Adrenal gland (tissue), 12 donors: ENCODE results near the gene MYNN. TPM values are rescaled to one million over a fixed set of nuclear protein-coding genes. Genes with fewer than 3 reads are reported as not detected.

Experiments
- DNase-seq, 7 donors: peaks; one replicate each; pipeline ENCODE4 v3.0.0-alpha.2; 2019 to 2020
- H3K27ac ChIP-seq, 5 donors: fragments of 200-600 bp; sonication (generic) in 4 of 5; 1 replicate in 3 of 5; 2 replicates in 2 of 5; pipeline versions ENCODE4 v1.5.1 to v1.8.0; 2016 to 2020; ENCODE audit warnings: mild to moderate bottlenecking in 1 of 5
- H3K27me3 ChIP-seq: fragments of 200-600 bp; 2 replicates; pipeline ENCODE4 v1.8.0; 2021
- H3K36me3 ChIP-seq, 2 donors: fragments of 200-600 bp; replicated peaks in 1 of 2; 1 replicate in 1 of 2; 2 replicates in 1 of 2; pipeline versions ENCODE4 v1.5.1 to v1.8.0; 2018 to 2022
- H3K4me1 ChIP-seq, 2 donors: fragments of 200-600 bp; replicated peaks in 1 of 2; 1 replicate in 1 of 2; 2 replicates in 1 of 2; pipeline versions ENCODE4 v1.5.1 to v1.8.0; 2018 to 2021
- H3K4me3 ChIP-seq, 4 donors: fragments of 200-600 bp; sonication (generic) in 3 of 4; one replicate each; pipeline ENCODE4 v1.5.1; 2016 to 2018
- H3K9me3 ChIP-seq, 3 donors: fragments of 200-600 bp; sonication (generic) in 1 of 3; replicated peaks in 1 of 3; 1 replicate in 2 of 3; 2 replicates in 1 of 3; pipeline versions ENCODE4 v1.5.1 to v1.8.0; 2016 to 2021
- CTCF ChIP-seq, 6 experiments: fragments of 450-650 bp in 4 of 6; fragments of 200-600 bp in 2 of 6; sonication (generic) in 1 of 6; IDR thresholded peaks; 1 replicate in 5 of 6; 2 replicates in 1 of 6; pipeline versions ENCODE4 v1.5.1 to v1.8.0; 2016 to 2021; ENCODE audit warnings: antibody characterized with exemption in 6 of 6, mild to moderate bottlenecking in 2 of 6, moderate library complexity in 1 of 6
- POLR2A ChIP-seq, 2 donors: fragments of 450-650 bp; IDR thresholded peaks; one replicate each; pipeline ENCODE4 v1.6.1; 2017; ENCODE audit warnings: antibody characterized with exemption in 2 of 2, mild to moderate bottlenecking in 2 of 2, moderate library complexity in 1 of 2
- WGBS, 4 donors: extraction: QIAGEN DNeasy Blood & Tissue Kit in 2 of 4; methylation state at CpG; one replicate each; pipeline versions ENCODE4 v1.1.5 to v1.1.7; 2013 to 2017; 5-methylcytosine and 5-hydroxymethylcytosine counted together
- intact Hi-C, 2 donors: fragments of 100-400 bp; cut with DNase I; formaldehyde crosslinking; loops; one replicate each; pipeline versions ENCODE4 v1.14.1 to v1.15.0; 2022 to 2023
- polyA plus RNA-seq, 3 donors: library from polyadenylated mRNA; stranded (reverse); fragments of 200-250 nt in 2 of 3; fragments of 350-450 nt in 1 of 3; fragmentation: Illumina TruSeq in 1 of 3; extraction: RNeasy Lipid Tissue Mini Kit (QIAGEN cat#74804) in 1 of 3; gene quantifications; one replicate each; pipeline ENCODE4 v1.2.3, GENCODE V29; 2013 to 2014
- total RNA-seq, 9 donors: library from RNA; depleted of rRNA in 4 of 9; stranded (reverse); fragments of >200 nt in 4 of 9; fragments of 120-200 nt in 1 of 9; fragmentation: NEBNext Ultra II Directional in 1 of 9; extraction: Animal tissue kit (Norgen Biotek cat#: 25700) in 1 of 9; gene quantifications; one replicate each; pipeline versions ENCODE4 v1.1.0 to v1.2.4, GENCODE V29; 2013 to 2023
- donor health status: healthy with polysubstance abuse.
- donor health status: Bipolar disorder and iron deficiency.
- donor health status: DM: yes; HTN: yes; CAD: no.
- donor health status: DM: no; HTN: no; CAD: no.
- donor health status: DM: no; HTN: no; CAD: no.
- donor health status: DM: yes; HTN: yes; CAD: no.

Gene MYNN
- total and polyA plus RNA-seq, 12 donors, result 6.1 to 20.5 (median 11.0) TPM

GRCh38 chr3:169809230-169809795 is 36.1 kb downstream of the MYNN start:
- H3K4me1 ChIP-seq, result peaks cover 3 to 9% of the 10 kb centered on the region in 2 donors
- H3K4me3 ChIP-seq, result no peak overlapping the region
- no peak for TF ChIP-seq CTCF (IDR thresholded peaks at IDR 0.05)
- no peak for TF ChIP-seq POLR2A (IDR thresholded peaks at IDR 0.05)
- H3K9me3 ChIP-seq, result no peaks in the 10 kb centered on the region
- H3K27ac ChIP-seq, result no peak overlapping the region
- no peaks in the 10 kb centered on the region for H3K27me3 ChIP-seq
- WGBS, 4 donors, result 23 to 39% (median 36%) methylated on average over 2 of the region's 2 CpGs
- H3K36me3 ChIP-seq, result no peaks in the 10 kb centered on the region
- DNase-seq, result no peak
- intact Hi-C loops, result no loop called here

- WGBS, 4 donors, result 2 to 8% (median 4%) methylated on average over 10 to 29 of the region's 29 CpGs
- H3K4me1 ChIP-seq, result peaks cover 3 to 9% of the 10 kb centered on the region in 2 donors
- DNase-seq, result peak in 3 of 7 donors; percentile 6 to 27 (median 22)
- H3K27ac ChIP-seq, result peak overlapping the region in 3 of 5 donors; percentile 19 to 66 (median 46)
- H3K9me3 ChIP-seq, result peaks cover 0 to 5% (median 0%) of the 10 kb centered on the region in 3 donors
- no peaks in the 10 kb centered on the region for H3K27me3 ChIP-seq
- no peaks in the 10 kb centered on the region for H3K36me3 ChIP-seq
- intact Hi-C loops, result no loop called here
- TF ChIP-seq POLR2A (IDR thresholded peaks at IDR 0.05) (no peak), CTCF (IDR thresholded peaks at IDR 0.05) (no peak)
- H3K4me3 ChIP-seq, result peak overlapping the region in 2 of 4 donors; percentile 41 to 59
Observed at GRCh38 chr3:169811631-169812331, 38.6 kb downstream of the MYNN start.

- Histone ChIP-seq H3K27me3 (no peaks in the 10 kb centered on the region), H3K36me3 (no peaks in the 10 kb centered on the region), H3K27ac (peak within 1 kb of the TSS in 3 of 5 donors; percentile 19 to 66 (median 46)), H3K4me1 (peaks cover 3 to 9% of the 10 kb centered on the region in 2 donors), H3K4me3 (peak within 1 kb of the TSS in 2 of 4 donors; percentile 41 to 59), H3K9me3 (peaks cover 0 to 5% (median 0%) of the 10 kb centered on the region in 3 donors)
- TF ChIP-seq CTCF (IDR thresholded peaks at IDR 0.05), result peak in 1 of 6 experiments; percentile 22
- no peak for TF ChIP-seq POLR2A (IDR thresholded peaks at IDR 0.05)
- intact Hi-C loops, result no loop called here
- peak; percentile 57 to 91 (median 71) for DNase-seq
- 6 to 54% (median 26%) methylated on average over 7 to 56 of the region's 56 CpGs for WGBS, 4 donors
Observed at GRCh38 chr3:169812332-169813235, 39.4 kb downstream of the MYNN start, which contains the start of the genes LRRC34 and LRRIQ4. Gene LRRC34 (minus strand): TSS chr3:169812904. CDS start chr3:169812548, 356 bp downstream. Gene LRRIQ4 (plus strand): TSS chr3:169812870. CDS start chr3:169821922, 9,052 bp downstream.
